ENCODE measurements around the gene PTPN23. TPM values are rescaled to one million over a fixed set of nuclear protein-coding genes. Genes with fewer than 3 reads are reported as not detected.

Gene PTPN23
- total and polyA plus RNA-seq, 2 donors from 2014 or later = 12.6 to 48.5 TPM

DNA sequence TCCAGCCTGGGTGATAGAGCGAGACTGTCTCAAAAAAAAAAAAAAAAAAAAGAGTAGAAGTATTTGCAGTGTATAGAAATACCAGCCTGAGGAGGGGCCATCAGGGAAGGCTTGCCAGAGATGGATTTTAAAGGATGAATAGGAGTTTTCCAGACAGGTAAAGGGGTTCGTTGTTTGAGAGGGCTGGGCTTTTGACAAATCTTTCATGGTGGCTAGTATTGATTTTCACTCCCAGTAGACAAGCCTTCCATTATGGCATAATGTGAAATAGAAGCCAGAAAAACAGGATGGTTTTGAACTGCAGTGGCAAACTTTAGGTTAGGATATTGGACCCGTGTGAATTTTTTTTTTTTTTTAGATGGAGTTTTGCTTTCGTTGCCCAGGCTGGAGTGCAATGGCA, 3.6 kb downstream of the PTPN23 start:
- intact Hi-C loops (cut with DNase I) = no loop called here
- Histone ChIP-seq H3K4me1 (ENCODE audit: control insufficient read depth in 2 of 3, insufficient read depth in 2 of 3, low read depth in 1 of 3, low read length in 3 of 3) (peaks cover 0 to 19% (median 3%) of the 10 kb centered on the region in 3 donors), H3K27me3 (ENCODE audit: control insufficient read depth, insufficient read depth, low read length) (no peaks in the 10 kb centered on the region), H3K4me3 (ENCODE audit: low read length in 3 of 3) (no peak overlapping the region), H3K9me3 (ENCODE audit: control insufficient read depth in 2 of 3, insufficient read depth in 1 of 3, low read length in 3 of 3) (no peaks in the 10 kb centered on the region), H3K9ac (ENCODE audit: low read length in 3 of 3) (no peak overlapping the region), H3K36me3 (ENCODE audit: control insufficient read depth in 2 of 3, insufficient read depth in 3 of 3, low read length in 3 of 3) (peaks cover 0 to 6% (median 0%) of the 10 kb centered on the region in 3 donors), H3K27ac (ENCODE audit: low read depth in 2 of 2, low read length in 2 of 2) (no peak overlapping the region)
- TF ChIP-seq, protein P1, sequence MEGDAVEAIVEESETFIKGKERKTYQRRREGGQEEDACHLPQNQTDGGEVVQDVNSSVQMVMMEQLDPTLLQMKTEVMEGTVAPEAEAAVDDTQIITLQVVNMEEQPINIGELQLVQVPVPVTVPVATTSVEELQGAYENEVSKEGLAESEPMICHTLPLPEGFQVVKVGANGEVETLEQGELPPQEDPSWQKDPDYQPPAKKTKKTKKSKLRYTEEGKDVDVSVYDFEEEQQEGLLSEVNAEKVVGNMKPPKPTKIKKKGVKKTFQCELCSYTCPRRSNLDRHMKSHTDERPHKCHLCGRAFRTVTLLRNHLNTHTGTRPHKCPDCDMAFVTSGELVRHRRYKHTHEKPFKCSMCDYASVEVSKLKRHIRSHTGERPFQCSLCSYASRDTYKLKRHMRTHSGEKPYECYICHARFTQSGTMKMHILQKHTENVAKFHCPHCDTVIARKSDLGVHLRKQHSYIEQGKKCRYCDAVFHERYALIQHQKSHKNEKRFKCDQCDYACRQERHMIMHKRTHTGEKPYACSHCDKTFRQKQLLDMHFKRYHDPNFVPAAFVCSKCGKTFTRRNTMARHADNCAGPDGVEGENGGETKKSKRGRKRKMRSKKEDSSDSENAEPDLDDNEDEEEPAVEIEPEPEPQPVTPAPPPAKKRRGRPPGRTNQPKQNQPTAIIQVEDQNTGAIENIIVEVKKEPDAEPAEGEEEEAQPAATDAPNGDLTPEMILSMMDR (IDR thresholded peaks at IDR 0.05; ENCODE audit: borderline replicate concordance, extremely low read depth, insufficient read depth) = no peak
- FAIRE-seq = no peak
- no peak for DNase-seq

DNA sequence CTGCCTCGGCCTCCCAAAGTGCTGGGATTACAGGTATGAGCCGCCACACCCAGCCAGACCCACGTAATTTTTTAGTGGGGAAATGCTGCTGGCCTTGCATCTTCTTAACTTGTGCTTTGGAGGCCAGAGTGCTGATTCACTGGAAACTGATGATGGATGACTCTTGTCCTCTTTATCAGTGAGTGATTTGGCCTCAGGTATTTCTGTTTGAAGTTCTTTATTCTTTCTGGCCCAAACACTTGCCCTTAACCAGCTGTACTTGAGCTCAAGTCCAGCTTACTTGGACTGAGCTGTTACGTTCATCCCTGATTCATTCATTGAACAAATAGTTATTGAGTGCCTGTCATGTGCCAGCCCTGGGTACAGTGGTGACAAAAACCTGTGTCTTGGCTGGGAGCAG, 4.2 kb downstream of the PTPN23 start:
- DNase-seq (no peak), FAIRE-seq (no peak)
- TF ChIP-seq, protein P1 (IDR thresholded peaks at IDR 0.05; ENCODE audit: borderline replicate concordance, extremely low read depth, insufficient read depth) = no peak
- H3K4me3 ChIP-seq (ENCODE audit: low read length in 3 of 3) = no peak overlapping the region
- H3K27me3 ChIP-seq (ENCODE audit: control insufficient read depth, insufficient read depth, low read length) = no peaks in the 10 kb centered on the region
- H3K4me1 ChIP-seq (ENCODE audit: control insufficient read depth in 2 of 3, insufficient read depth in 2 of 3, low read depth in 1 of 3, low read length in 3 of 3) = peaks cover 0 to 14% (median 0%) of the 10 kb centered on the region in 3 donors
- no peak overlapping the region for H3K9ac ChIP-seq (ENCODE audit: low read length in 3 of 3)
- no peak overlapping the region for H3K27ac ChIP-seq (ENCODE audit: low read depth in 2 of 2, low read length in 2 of 2)
- intact Hi-C loops (cut with DNase I) = no loop called here
- peaks cover 0 to 6% (median 0%) of the 10 kb centered on the region in 3 donors for H3K36me3 ChIP-seq (ENCODE audit: control insufficient read depth in 2 of 3, insufficient read depth in 3 of 3, low read length in 3 of 3)
- H3K9me3 ChIP-seq (ENCODE audit: control insufficient read depth in 2 of 3, insufficient read depth in 1 of 3, low read length in 3 of 3) = no peaks in the 10 kb centered on the region

DNA sequence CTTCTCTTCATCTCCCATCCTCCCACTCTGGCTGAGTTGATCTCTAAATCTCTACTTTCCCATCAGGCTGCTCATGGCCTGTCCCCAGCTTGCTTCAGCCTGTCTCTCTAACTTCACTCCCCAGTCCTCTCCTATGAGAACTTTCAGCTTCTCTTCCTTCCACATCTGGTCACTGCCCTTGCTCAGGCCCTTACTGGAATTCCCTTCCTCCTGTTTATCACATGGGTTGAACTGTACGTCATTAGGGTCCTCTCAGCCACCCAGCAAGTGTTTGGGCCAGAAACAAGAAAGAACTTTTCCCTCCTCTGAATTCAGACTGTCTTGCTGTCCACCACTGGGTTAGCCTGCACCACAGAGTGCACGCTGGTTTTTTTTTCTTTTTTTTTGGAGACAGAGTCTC, 5.0 kb downstream of the PTPN23 start:
- no peaks in the 10 kb centered on the region for H3K27me3 ChIP-seq (ENCODE audit: control insufficient read depth, insufficient read depth, low read length)
- TF ChIP-seq, protein P1 (IDR thresholded peaks at IDR 0.05; ENCODE audit: borderline replicate concordance, extremely low read depth, insufficient read depth) = no peak
- DNase-seq = no peak
- H3K9me3 ChIP-seq (ENCODE audit: control insufficient read depth in 2 of 3, insufficient read depth in 1 of 3, low read length in 3 of 3) = no peaks in the 10 kb centered on the region
- H3K9ac ChIP-seq (ENCODE audit: low read length in 3 of 3) = no peak overlapping the region
- intact Hi-C loops (cut with DNase I) = no loop called here
- H3K4me3 ChIP-seq (ENCODE audit: low read length in 3 of 3) = no peak overlapping the region
- no peak overlapping the region for H3K27ac ChIP-seq (ENCODE audit: low read depth in 2 of 2, low read length in 2 of 2)
- peaks cover 0 to 14% (median 0%) of the 10 kb centered on the region in 3 donors for H3K4me1 ChIP-seq (ENCODE audit: control insufficient read depth in 2 of 3, insufficient read depth in 2 of 3, low read depth in 1 of 3, low read length in 3 of 3)
- H3K36me3 ChIP-seq (ENCODE audit: control insufficient read depth in 2 of 3, insufficient read depth in 3 of 3, low read length in 3 of 3) = peaks cover 0 to 6% (median 0%) of the 10 kb centered on the region in 3 donors
- FAIRE-seq = no peak

DNA sequence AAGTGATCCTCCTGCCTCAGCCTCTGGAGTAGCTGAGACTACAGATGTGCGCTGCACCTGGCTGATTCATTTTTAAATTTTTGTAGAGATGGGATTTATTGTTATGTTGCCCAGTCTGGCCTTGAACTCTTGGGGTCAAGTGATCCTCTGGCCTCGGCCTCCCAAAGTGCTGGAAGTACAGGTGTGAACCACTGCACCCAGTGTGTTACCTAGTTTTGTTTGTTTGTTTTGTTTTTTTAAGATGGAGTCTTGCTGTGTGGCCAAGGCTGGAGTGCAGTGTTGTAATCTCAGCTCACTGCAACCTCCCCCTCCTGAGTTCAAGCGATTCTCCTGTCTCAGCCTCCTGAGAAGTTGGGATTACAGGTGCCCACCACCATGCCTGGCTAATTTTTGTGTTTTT, 12.1 kb downstream of the PTPN23 start:
- no peak for FAIRE-seq
- H3K9ac ChIP-seq (ENCODE audit: low read length in 3 of 3) = no peak overlapping the region
- TF ChIP-seq, protein P1 (IDR thresholded peaks at IDR 0.05; ENCODE audit: borderline replicate concordance, extremely low read depth, insufficient read depth) = no peak

More for the DNA sequence above, 12.1 kb downstream of the PTPN23 start:
- Histone ChIP-seq H3K4me1 (ENCODE audit: control insufficient read depth in 2 of 3, insufficient read depth in 2 of 3, low read depth in 1 of 3, low read length in 3 of 3) (peaks cover 3 to 32% (median 26%) of the 10 kb centered on the region in 3 donors), H3K27ac (ENCODE audit: low read depth in 2 of 2, low read length in 2 of 2) (no peak overlapping the region), H3K4me3 (ENCODE audit: low read length in 3 of 3) (no peak overlapping the region), H3K9me3 (ENCODE audit: control insufficient read depth in 2 of 3, insufficient read depth in 1 of 3, low read length in 3 of 3) (no peaks in the 10 kb centered on the region), H3K27me3 (ENCODE audit: control insufficient read depth, insufficient read depth, low read length) (no peaks in the 10 kb centered on the region), H3K36me3 (ENCODE audit: control insufficient read depth in 2 of 3, insufficient read depth in 3 of 3, low read length in 3 of 3) (peaks cover 0 to 6% (median 3%) of the 10 kb centered on the region in 3 donors)
- no peak for DNase-seq
- intact Hi-C loops (cut with DNase I) = no loop called here
